ENCODE measurements around the gene PKNOX2. TPM values are rescaled to one million over a fixed set of nuclear protein-coding genes. Genes with fewer than 3 reads are reported as not detected.

The PKNOX2 gene
- total RNA-seq, 1 experiment from 2014 or later, result not detected

GRCh38 chr11:125331357-125332035, 166.9 kb downstream of the PKNOX2 start:
- DNase-seq (ENCODE audit: low read depth), result no peak
- in situ Hi-C loops (cut with HindIII; ENCODE audit: low pct_unique_long_range_greater_than_20kb, low sequenced_read_pairs), result no loop called here

- in situ Hi-C loops (cut with HindIII; ENCODE audit: low pct_unique_long_range_greater_than_20kb, low sequenced_read_pairs), result no loop called here
- DNase-seq (ENCODE audit: low read depth), result no peak
Measured at GRCh38 chr11:125332821-125333220, 168.3 kb downstream of the PKNOX2 start.

- in situ Hi-C loops (cut with HindIII; ENCODE audit: low pct_unique_long_range_greater_than_20kb, low sequenced_read_pairs), result no loop called here
- no peak for DNase-seq (ENCODE audit: low read depth)
Measured at GRCh38 chr11:125333354-125334073, 169.0 kb downstream of the PKNOX2 start.

GRCh38 chr11:125335106-125335505, 170.6 kb downstream of the PKNOX2 start:
- no peak for DNase-seq (ENCODE audit: low read depth)
- in situ Hi-C loops (cut with HindIII; ENCODE audit: low pct_unique_long_range_greater_than_20kb, low sequenced_read_pairs), result no loop called here

- DNase-seq (ENCODE audit: low read depth), result no peak
- in situ Hi-C loops (cut with HindIII; ENCODE audit: low pct_unique_long_range_greater_than_20kb, low sequenced_read_pairs), result no loop called here
Measured at GRCh38 chr11:125337836-125338834, 173.6 kb downstream of the PKNOX2 start.

- no peak for DNase-seq (ENCODE audit: low read depth)
- in situ Hi-C loops (cut with HindIII; ENCODE audit: low pct_unique_long_range_greater_than_20kb, low sequenced_read_pairs), result no loop called here
Measured at GRCh38 chr11:125338886-125339811, 174.6 kb downstream of the PKNOX2 start.

- in situ Hi-C loops (cut with HindIII; ENCODE audit: low pct_unique_long_range_greater_than_20kb, low sequenced_read_pairs), result no loop called here
- no peak for DNase-seq (ENCODE audit: low read depth)
Measured at GRCh38 chr11:125341676-125342075, 177.1 kb downstream of the PKNOX2 start.

GRCh38 chr11:125342281-125342930, 177.9 kb downstream of the PKNOX2 start:
- no peak for DNase-seq (ENCODE audit: low read depth)
- in situ Hi-C loops (cut with HindIII; ENCODE audit: low pct_unique_long_range_greater_than_20kb, low sequenced_read_pairs), result no loop called here

GRCh38 chr11:125343086-125343717, 178.7 kb downstream of the PKNOX2 start:
- in situ Hi-C loops (cut with HindIII; ENCODE audit: low pct_unique_long_range_greater_than_20kb, low sequenced_read_pairs), result no loop called here
- no peak for DNase-seq (ENCODE audit: low read depth)

GRCh38 chr11:125343718-125344131, 179.2 kb downstream of the PKNOX2 start:
- no peak for DNase-seq (ENCODE audit: low read depth)
- in situ Hi-C loops (cut with HindIII; ENCODE audit: low pct_unique_long_range_greater_than_20kb, low sequenced_read_pairs), result no loop called here

GRCh38 chr11:125344846-125345420, 180.4 kb downstream of the PKNOX2 start:
- in situ Hi-C loops (cut with HindIII; ENCODE audit: low pct_unique_long_range_greater_than_20kb, low sequenced_read_pairs), result no loop called here
- no peak for DNase-seq (ENCODE audit: low read depth)

- in situ Hi-C loops (cut with HindIII; ENCODE audit: low pct_unique_long_range_greater_than_20kb, low sequenced_read_pairs), result no loop called here
- peak; percentile 1 for DNase-seq (ENCODE audit: low read depth)
Measured at GRCh38 chr11:125345421-125346178, 181.0 kb downstream of the PKNOX2 start.

GRCh38 chr11:125346179-125346530, 181.6 kb downstream of the PKNOX2 start:
- in situ Hi-C loops (cut with HindIII; ENCODE audit: low pct_unique_long_range_greater_than_20kb, low sequenced_read_pairs), result no loop called here
- DNase-seq (ENCODE audit: low read depth), result no peak

- no peak for DNase-seq (ENCODE audit: low read depth)
- in situ Hi-C loops (cut with HindIII; ENCODE audit: low pct_unique_long_range_greater_than_20kb, low sequenced_read_pairs), result no loop called here
Measured at GRCh38 chr11:125346565-125347260, 182.2 kb downstream of the PKNOX2 start.

GRCh38 chr11:125347261-125347585, 182.7 kb downstream of the PKNOX2 start:
- no peak for DNase-seq (ENCODE audit: low read depth)
- in situ Hi-C loops (cut with HindIII; ENCODE audit: low pct_unique_long_range_greater_than_20kb, low sequenced_read_pairs), result no loop called here
